Panc1 (cell line): Measurements from ENCODE around the gene RIC1. TPM values are rescaled to one million over a fixed set of nuclear protein-coding genes. Genes with fewer than 3 reads are reported as not detected.

ENCODE experiments used
- ATAC-seq: fragments of 200-7000 bp; cut with Tn5 transposase; 2 replicates; pipeline ENCODE4 v1.9.1; 2020; ENCODE audit warnings: mild to moderate bottlenecking, moderate library complexity
- BruUV-seq: library from RNA; stranded (reverse); fragments of 400-500 nt; replicated peaks from 2 replicates; lab custom pipeline; 2021; lab: Mats Ljungman, UMichigan
- CTCF ChIA-PET: fragments of 300-600 bp; sonication (Branson Sonifier 250); formaldehyde crosslinking; loops from one replicate; lab custom pipeline; 2022; ENCODE audit warnings: antibody characterized with exemption; lab: Charles Lee
- POLR2A ChIA-PET: fragments of 300-600 bp; sonication (Branson Sonifier 250); formaldehyde crosslinking; loops from one replicate; lab custom pipeline; 2022; ENCODE audit warnings: antibody characterized with exemption; lab: Charles Lee
- DNase-seq: peaks from one replicate; pipeline ENCODE4 v3.0.0-alpha.2; 2010; ENCODE audit warnings: low read depth, low spot score
- H3K27ac ChIP-seq: 2 replicates; pipeline ENCODE4 v1.5.1; 2011; ENCODE audit warnings: mild to moderate bottlenecking, low read length, inconsistent platforms
- H3K27me3 ChIP-seq: fragments of 200-500 bp; sonication (Bioruptor generic); 2 replicates; pipeline ENCODE4 v1.6.0; 2014; ENCODE audit warnings: low read length, inconsistent platforms; ENCODE audit not compliant: control insufficient read depth, insufficient read depth
- H3K36me3 ChIP-seq: fragments of 200-500 bp; sonication (Bioruptor generic); 2 replicates; pipeline ENCODE4 v1.5.1; 2014; ENCODE audit warnings: inconsistent platforms, mild to moderate bottlenecking, low read length, moderate library complexity; ENCODE audit not compliant: control insufficient read depth, insufficient read depth
- H3K4me1 ChIP-seq: 2 replicates; pipeline ENCODE4 v1.5.1; 2011; ENCODE audit warnings: inconsistent platforms, mild to moderate bottlenecking, low read length, moderate library complexity; ENCODE audit not compliant: control insufficient read depth, insufficient read depth
- H3K4me3 ChIP-seq, 2 experiments: 2 replicates each; pipeline ENCODE4 v1.5.1; 2011 to 2012; ENCODE audit warnings: low read depth in 2 of 2, low read length in 2 of 2, mild to moderate bottlenecking in 2 of 2, inconsistent platforms in 1 of 2, moderate library complexity in 1 of 2
- H3K9me3 ChIP-seq: fragments of 200-500 bp; sonication (Bioruptor generic); 2 replicates; pipeline ENCODE4 v1.5.1; 2014; ENCODE audit warnings: low read depth, mild to moderate bottlenecking, inconsistent platforms, low read length, moderate library complexity; ENCODE audit not compliant: control insufficient read depth, insufficient read depth
- CTCF ChIP-seq: fragments of 450-650 bp; IDR thresholded peaks from 2 replicates; pipeline ENCODE4 v1.5.1; 2017; ENCODE audit warnings: mild to moderate bottlenecking
- POLR2AphosphoS5 ChIP-seq: IDR thresholded peaks from 2 replicates; pipeline ENCODE4 v1.6.1; 2012; ENCODE audit warnings: mild to moderate bottlenecking, low read depth, low read length, moderate library complexity
- SIN3A ChIP-seq: IDR thresholded peaks from 2 replicates; pipeline ENCODE4 v1.6.1; 2012; ENCODE audit warnings: low read depth, mild to moderate bottlenecking, low read length, moderate library complexity, borderline replicate concordance; ENCODE audit not compliant: insufficient read depth
- TCF7L2 ChIP-seq: IDR thresholded peaks from 2 replicates; pipeline ENCODE4 v1.6.1; 2011; ENCODE audit warnings: mild to moderate bottlenecking, low read depth, low read length, inconsistent platforms
- in situ Hi-C: cut with HindIII; loops from 2 replicates; pipeline ENCODE4 v1.10.0; 2016; ENCODE audit warnings: low sequenced_read_pairs, low pct_unique_long_range_greater_than_20kb
- intact Hi-C: fragments of 100-400 bp; cut with micrococcal nuclease; formaldehyde crosslinking; loops from one replicate; pipeline ENCODE4 v1.10.0; 2022; ENCODE audit not compliant: unreplicated experiment
- total RNA-seq: library from RNA; stranded (reverse); gene quantifications from one replicate; pipeline ENCODE4 v1.2.1, GENCODE V29; 2021; ENCODE audit not compliant: unreplicated experiment
- TF ChIP-seq, protein P1 (sequence below), 2 experiments: IDR thresholded peaks; 2 replicates each; pipeline ENCODE4 v1.6.1; 2011 to 2012; ENCODE audit warnings: low read depth in 2 of 2, control low read depth in 1 of 2, low read length in 1 of 2, mild to moderate bottlenecking in 1 of 2, moderate library complexity in 1 of 2; ENCODE audit not compliant: insufficient read depth in 1 of 2

The RIC1 gene
- total RNA-seq, 1 experiment from 2014 or later, result 7.0 TPM

DNA sequence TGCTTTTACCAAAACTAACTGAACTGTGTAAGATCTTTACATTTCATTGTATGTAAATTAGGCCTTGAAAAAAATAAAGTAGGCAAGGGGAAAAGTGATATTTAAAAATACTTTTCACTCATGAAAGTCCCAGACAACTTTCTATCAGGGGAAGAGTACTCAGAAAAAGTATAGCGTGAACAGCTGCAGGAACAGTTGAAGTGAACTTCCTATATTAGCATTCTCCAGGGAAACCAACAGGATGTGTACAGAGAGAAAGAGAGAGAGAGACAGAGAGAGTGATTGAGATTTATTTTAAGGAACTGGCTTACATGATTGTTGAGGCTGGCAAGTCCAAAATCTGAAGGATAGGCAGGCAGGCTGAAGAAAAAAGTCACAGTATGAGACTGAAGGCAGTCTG lies 162.0 kb downstream of the RIC1 start:
- Histone ChIP-seq H3K4me3 (no peak overlapping the region), H3K27me3 (no peaks in the 10 kb centered on the region), H3K4me1 (no peaks in the 10 kb centered on the region), H3K27ac (no peak overlapping the region), H3K36me3 (no peaks in the 10 kb centered on the region; the same call in 1 of the 2 replicates), H3K9me3 (no peaks in the 10 kb centered on the region)
- ATAC-seq, result no peak
- in situ Hi-C loops, result no loop called here
- ChIA-PET POLR2A (no interaction called here), CTCF (interaction anchor here (0.6 kb wide), 1 partner anchor 325 kb away, joined by 5 read pairs; no protein-coding TSS in a partner anchor)
- TF ChIP-seq, protein P1, sequence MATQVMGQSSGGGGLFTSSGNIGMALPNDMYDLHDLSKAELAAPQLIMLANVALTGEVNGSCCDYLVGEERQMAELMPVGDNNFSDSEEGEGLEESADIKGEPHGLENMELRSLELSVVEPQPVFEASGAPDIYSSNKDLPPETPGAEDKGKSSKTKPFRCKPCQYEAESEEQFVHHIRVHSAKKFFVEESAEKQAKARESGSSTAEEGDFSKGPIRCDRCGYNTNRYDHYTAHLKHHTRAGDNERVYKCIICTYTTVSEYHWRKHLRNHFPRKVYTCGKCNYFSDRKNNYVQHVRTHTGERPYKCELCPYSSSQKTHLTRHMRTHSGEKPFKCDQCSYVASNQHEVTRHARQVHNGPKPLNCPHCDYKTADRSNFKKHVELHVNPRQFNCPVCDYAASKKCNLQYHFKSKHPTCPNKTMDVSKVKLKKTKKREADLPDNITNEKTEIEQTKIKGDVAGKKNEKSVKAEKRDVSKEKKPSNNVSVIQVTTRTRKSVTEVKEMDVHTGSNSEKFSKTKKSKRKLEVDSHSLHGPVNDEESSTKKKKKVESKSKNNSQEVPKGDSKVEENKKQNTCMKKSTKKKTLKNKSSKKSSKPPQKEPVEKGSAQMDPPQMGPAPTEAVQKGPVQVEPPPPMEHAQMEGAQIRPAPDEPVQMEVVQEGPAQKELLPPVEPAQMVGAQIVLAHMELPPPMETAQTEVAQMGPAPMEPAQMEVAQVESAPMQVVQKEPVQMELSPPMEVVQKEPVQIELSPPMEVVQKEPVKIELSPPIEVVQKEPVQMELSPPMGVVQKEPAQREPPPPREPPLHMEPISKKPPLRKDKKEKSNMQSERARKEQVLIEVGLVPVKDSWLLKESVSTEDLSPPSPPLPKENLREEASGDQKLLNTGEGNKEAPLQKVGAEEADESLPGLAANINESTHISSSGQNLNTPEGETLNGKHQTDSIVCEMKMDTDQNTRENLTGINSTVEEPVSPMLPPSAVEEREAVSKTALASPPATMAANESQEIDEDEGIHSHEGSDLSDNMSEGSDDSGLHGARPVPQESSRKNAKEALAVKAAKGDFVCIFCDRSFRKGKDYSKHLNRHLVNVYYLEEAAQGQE (IDR thresholded peaks at IDR 0.05; ENCODE audit: insufficient read depth in 1 of 2, low read depth in 2 of 2, low read length in 1 of 2), result no peak
- TF ChIP-seq POLR2AphosphoS5 (no peak), TCF7L2 (no peak), CTCF (no peak)
- intact Hi-C loops, result no loop called here
- no peak for DNase-seq
- BruUV-seq, result no TSS peak

DNA sequence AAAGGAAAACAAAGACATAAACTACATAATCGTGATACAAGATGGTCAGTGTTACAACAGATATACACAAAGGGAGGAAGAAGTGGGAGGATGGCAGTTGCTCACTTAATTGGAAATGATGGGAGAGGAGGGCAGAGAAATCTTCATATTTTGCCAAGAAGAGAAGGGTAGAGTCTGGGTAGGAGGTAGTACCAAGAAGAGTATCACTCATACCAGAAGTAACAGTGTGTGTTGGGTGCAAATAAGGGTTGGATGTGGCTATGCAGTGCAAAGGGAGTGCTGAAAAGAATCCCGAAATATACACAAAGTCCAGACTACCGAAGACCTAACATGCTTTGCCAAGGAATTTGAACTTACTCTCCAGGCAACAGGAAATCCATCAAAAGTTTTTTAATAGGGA lies 163.0 kb downstream of the RIC1 start:
- Histone ChIP-seq H3K4me3 (no peak overlapping the region), H3K9me3 (no peaks in the 10 kb centered on the region), H3K27me3 (no peaks in the 10 kb centered on the region), H3K4me1 (no peaks in the 10 kb centered on the region), H3K36me3 (no peaks in the 10 kb centered on the region; the same call in 1 of the 2 replicates), H3K27ac (no peak overlapping the region)
- no TSS peak for BruUV-seq
- CTCF ChIA-PET, result no interaction called here
- no peak for DNase-seq
- ATAC-seq, result no peak
- POLR2A ChIA-PET, result no interaction called here
- intact Hi-C loops, result no loop called here
- in situ Hi-C loops, result no loop called here
- TF ChIP-seq POLR2AphosphoS5 (no peak), SIN3A (no peak), CTCF (no peak), TCF7L2 (no peak)
- TF ChIP-seq, protein P1 (IDR thresholded peaks at IDR 0.05; ENCODE audit: insufficient read depth in 1 of 2, low read depth in 2 of 2, low read length in 1 of 2), result no peak
